ENCODE data around the gene AK3.

Gene AK3

DNA sequence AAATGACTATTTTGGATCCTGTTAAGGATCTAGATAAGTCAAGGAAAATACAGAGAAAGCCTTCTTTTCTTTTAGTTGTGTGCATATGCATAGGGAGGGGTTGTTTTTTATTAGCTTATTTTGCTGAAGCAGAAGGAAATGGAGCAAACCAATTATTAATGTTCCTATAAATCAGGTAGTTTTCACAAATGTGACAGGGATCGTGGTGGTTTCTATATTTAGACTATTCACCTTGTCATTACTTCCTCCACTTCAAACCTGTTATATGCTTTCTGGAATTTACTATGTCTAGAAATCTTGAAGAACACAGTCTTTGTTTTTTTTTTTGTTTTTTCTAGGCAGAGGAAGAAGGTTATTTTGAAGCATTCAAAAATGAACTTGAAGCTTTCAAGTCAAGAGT lies 39.5 kb downstream of the AK3 start:
- TF ChIP-seq, protein P1, sequence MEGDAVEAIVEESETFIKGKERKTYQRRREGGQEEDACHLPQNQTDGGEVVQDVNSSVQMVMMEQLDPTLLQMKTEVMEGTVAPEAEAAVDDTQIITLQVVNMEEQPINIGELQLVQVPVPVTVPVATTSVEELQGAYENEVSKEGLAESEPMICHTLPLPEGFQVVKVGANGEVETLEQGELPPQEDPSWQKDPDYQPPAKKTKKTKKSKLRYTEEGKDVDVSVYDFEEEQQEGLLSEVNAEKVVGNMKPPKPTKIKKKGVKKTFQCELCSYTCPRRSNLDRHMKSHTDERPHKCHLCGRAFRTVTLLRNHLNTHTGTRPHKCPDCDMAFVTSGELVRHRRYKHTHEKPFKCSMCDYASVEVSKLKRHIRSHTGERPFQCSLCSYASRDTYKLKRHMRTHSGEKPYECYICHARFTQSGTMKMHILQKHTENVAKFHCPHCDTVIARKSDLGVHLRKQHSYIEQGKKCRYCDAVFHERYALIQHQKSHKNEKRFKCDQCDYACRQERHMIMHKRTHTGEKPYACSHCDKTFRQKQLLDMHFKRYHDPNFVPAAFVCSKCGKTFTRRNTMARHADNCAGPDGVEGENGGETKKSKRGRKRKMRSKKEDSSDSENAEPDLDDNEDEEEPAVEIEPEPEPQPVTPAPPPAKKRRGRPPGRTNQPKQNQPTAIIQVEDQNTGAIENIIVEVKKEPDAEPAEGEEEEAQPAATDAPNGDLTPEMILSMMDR (IDR thresholded peaks at IDR 0.05; ENCODE audit: control extremely low read depth, extremely low read depth, low read depth, missing control alignments): no peak
- ChIA-PET POLR2A (no interaction called here), CTCF (interaction anchor here (0.9 to 1.9 kb wide), 3 partner anchors 8 to 97 kb away, joined by 3 to 4 read pairs (median 4); no protein-coding TSS in a partner anchor)
- no peak for DNase-seq (ENCODE audit: extremely low spot score)

DNA sequence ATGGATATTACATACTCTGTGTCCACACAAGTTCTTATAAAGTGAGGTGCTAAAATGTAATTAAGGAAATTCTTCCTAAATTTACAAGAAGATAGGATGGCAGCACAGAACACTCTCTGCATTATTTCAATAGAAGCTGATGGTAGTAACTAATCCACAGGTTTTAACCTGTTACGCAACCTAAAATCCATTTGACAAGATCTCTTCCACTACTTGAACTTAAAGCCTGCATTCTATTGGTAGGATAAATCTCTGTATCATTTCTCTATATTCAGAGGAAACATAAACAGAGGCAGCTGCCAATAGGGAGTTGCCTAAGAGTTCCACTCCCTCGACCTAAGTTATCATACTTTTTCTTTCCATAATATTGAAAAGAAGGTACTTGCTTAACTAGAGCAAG lies 40.1 kb downstream of the AK3 start:
- no peak for DNase-seq (ENCODE audit: extremely low spot score)
- TF ChIP-seq, protein P1 (IDR thresholded peaks at IDR 0.05; ENCODE audit: control extremely low read depth, extremely low read depth, low read depth, missing control alignments): no peak
- ChIA-PET POLR2A (no interaction called here), CTCF (interaction anchor here (1.0 to 1.9 kb wide), 2 partner anchors 16 to 96 kb away, joined by 3 to 4 read pairs; no protein-coding TSS in a partner anchor)

DNA sequence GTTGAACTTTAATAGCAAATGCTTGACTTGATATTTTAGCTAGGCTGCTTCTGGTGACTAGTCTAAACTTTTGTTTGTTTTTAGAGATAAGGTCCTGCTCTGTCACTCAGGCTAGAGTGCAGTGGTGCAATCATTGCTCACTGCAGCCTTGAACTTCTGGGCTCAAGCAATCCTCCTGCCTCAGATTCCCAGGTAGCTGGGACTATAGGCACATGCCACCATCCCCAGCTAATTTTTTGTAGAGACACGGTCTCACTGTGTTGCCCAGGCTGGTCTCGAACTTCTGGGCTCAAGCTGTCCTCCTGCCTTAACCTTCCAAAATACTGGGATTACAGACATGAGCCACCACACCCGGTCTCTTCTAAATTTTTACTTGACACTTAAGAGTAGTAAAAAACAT lies 40.9 kb downstream of the AK3 start:
- no peak for DNase-seq (ENCODE audit: extremely low spot score)
- ChIA-PET POLR2A (no interaction called here), CTCF (no interaction called here)
- TF ChIP-seq, protein P1 (IDR thresholded peaks at IDR 0.05; ENCODE audit: control extremely low read depth, extremely low read depth, low read depth, missing control alignments): no peak

DNA sequence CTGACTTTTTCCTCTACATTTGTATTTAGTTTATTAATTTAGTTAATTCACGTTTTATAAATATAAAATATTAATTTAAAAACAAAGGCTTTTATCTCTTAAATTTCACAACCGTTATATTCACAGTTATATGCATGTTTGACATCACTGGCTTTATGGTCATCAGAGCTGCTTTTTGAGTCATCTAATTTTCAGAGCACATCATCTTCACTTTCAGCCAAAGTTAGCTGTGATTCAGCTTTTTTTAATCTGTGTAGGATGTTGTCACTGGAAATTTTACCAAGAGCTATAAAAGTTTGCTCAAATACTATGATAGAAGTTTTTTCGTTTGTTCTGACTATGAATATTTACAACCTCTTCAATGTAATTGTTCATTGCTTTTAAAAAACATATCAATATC lies 49.2 kb downstream of the AK3 start:
- POLR2A ChIA-PET: no interaction called here
- TF ChIP-seq, protein P1 (IDR thresholded peaks at IDR 0.05; ENCODE audit: control extremely low read depth, extremely low read depth, low read depth, missing control alignments): no peak
- no peak for DNase-seq (ENCODE audit: extremely low spot score)
- CTCF ChIA-PET: interaction anchor here (1.0 to 1.8 kb wide), 4 partner anchors 9 to 71 kb away, joined by 3 to 8 read pairs (median 4); no protein-coding TSS in a partner anchor

DNA sequence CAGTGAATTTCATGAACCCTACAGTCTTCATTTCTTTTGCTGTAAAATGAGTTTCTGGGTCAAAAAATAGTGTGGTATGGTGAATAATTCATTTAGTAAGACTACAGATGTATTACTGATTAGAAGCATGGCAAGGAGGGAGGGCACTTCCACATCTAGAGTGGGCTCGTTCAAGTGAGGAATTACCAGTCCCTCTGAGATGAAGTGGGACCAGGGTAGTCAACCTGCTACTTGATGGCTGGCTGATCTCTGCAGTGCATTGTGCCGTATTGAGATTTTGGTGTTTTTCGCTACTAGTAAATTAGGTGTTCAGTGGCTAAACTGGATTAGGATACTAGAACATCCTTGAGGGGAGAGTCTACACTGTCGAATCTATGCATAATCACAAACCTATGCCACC lies 50.9 kb downstream of the AK3 start:
- DNase-seq (ENCODE audit: extremely low spot score): no peak
- CTCF ChIA-PET: no interaction called here
- POLR2A ChIA-PET: no interaction called here
- TF ChIP-seq, protein P1 (IDR thresholded peaks at IDR 0.05; ENCODE audit: control extremely low read depth, extremely low read depth, low read depth, missing control alignments): no peak

DNA sequence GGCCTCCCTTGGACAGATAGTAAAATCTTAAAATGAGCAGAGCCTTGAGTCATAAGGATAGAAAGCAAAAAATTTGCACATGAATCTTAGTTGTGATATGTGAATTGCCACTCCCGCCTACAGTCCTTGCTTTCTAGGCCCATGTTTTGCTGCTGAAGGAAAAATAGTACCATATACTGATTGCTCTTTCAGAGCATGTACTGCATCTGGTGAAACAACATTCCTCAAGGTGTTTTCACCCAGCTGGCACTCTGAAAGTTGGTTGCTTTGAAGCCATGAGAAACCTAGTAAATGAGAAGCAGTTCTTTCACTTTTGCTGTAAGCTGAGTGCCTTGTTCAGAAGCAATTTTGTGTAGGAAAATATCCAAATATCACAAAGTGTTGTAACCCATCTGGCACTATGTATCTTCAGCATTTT lies 51.3 kb downstream of the AK3 start:
- POLR2A ChIA-PET: no interaction called here
- DNase-seq (ENCODE audit: extremely low spot score): peak; percentile 37
- CTCF ChIA-PET: no interaction called here
- TF ChIP-seq, protein P1 (IDR thresholded peaks at IDR 0.05; ENCODE audit: control extremely low read depth, extremely low read depth, low read depth, missing control alignments): no peak

DNA sequence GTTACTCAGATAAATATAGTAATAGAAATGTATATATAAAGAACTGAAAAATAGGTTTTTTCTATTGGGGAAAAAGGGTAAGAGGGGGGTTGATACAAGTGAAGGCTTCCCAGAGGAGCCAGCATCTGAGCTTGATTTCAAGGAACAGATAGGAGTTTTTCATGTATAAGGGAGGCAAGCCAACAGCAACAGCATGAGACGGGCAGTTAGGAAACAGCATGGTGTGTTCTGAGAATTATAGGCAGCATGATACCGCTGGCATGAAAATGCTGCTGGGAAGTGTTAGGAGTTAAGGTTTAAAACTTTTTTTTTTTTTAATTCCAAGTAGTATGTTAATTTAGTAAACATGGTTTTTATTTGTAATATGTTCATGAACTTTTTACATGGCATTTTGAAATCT lies 52.0 kb downstream of the AK3 start:
- DNase-seq (ENCODE audit: extremely low spot score): no peak
- TF ChIP-seq, protein P1 (IDR thresholded peaks at IDR 0.05; ENCODE audit: control extremely low read depth, extremely low read depth, low read depth, missing control alignments): no peak

More for the DNA sequence above, 52.0 kb downstream of the AK3 start:
- CTCF ChIA-PET: no interaction called here
- POLR2A ChIA-PET: no interaction called here
